HG02678 (cell line): Measurements from ENCODE around the gene PLA2R1.

ENCODE experiments used
- ATAC-seq: cut with Tn5 transposase; IDR thresholded peaks from one replicate; pipeline ENCODE4 v1.9.1; 2021; ENCODE audit warnings: mild to moderate bottlenecking, moderate library complexity; ENCODE audit not compliant: unreplicated experiment

Gene PLA2R1

GRCh38 chr2:159897720-159898119 lies 164.7 kb downstream of the PLA2R1 start:
- ATAC-seq, result no peak

- ATAC-seq, result no peak
These were observed 165.3 kb downstream of the PLA2R1 start for GRCh38 chr2:159897081-159897480.

- ATAC-seq, result peak; percentile 58
These were observed 167.0 kb downstream of the PLA2R1 start for GRCh38 chr2:159895258-159896065.

- ATAC-seq, result no peak
These were observed 168.1 kb downstream of the PLA2R1 start for GRCh38 chr2:159894145-159894838.

GRCh38 chr2:159892990-159893810 lies 169.2 kb downstream of the PLA2R1 start:
- no peak for ATAC-seq

GRCh38 chr2:159891917-159892730 lies 170.3 kb downstream of the PLA2R1 start:
- ATAC-seq, result peak; percentile 32

GRCh38 chr2:159891267-159891588 lies 171.2 kb downstream of the PLA2R1 start:
- ATAC-seq, result no peak

- ATAC-seq, result peak; percentile 41
These were observed 171.7 kb downstream of the PLA2R1 start for GRCh38 chr2:159890551-159891266.

- ATAC-seq, result no peak
These were observed 180.2 kb downstream of the PLA2R1 start for GRCh38 chr2:159882130-159882745.
